ENCODE measurements around the gene TP53TG3D. TPM values are rescaled to one million over a fixed set of nuclear protein-coding genes. Genes with fewer than 3 reads are reported as not detected.
"Not testable (repeated sequence)": the region's sequence is repeated elsewhere in the genome, so short reads cannot be mapped to it uniquely, and the experiment has no call there.

The TP53TG3D gene, protein sequence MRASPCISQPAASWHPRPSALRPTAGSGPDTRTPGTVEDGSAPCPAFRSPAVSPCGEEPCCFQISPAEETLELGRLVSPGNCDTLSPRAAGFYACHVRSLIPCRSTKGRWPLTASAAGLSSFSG
- not detected in 2 replicates for total RNA-seq

DNA sequence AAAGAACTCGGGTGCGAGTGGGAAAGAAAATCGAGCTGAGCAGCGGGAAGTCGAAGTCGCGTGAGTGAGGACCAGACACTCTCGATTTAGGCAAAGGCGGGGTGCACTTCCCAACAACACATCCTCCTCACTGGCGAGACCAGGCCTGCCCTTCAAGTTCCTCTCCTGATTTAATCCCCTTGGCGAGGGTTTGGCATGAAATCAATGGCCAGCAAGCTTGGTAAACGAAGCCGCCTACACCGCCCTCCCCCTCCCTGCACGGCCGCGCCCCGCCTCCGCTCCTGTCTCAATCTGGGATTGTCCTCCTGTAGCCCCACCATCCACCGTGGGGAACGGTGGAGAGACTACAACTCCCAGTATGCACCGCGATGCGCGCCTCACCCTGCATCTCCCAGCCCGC is at the start of gene TP53TG3D:
TP53TG3D (plus strand) TSS at position 301 of the 400 bp plus-strand sequence; CDS start at position 369, 68 bp downstream.
- not testable (repeated sequence) for H3K27me3 ChIP-seq (ENCODE audit: control insufficient read depth, insufficient read depth, low read length); H3K4me3 ChIP-seq (ENCODE audit: low read depth, low read length); H3K36me3 ChIP-seq (ENCODE audit: control insufficient read depth, insufficient read depth, low read length); DNase-seq (ENCODE audit: low read depth)

DNA sequence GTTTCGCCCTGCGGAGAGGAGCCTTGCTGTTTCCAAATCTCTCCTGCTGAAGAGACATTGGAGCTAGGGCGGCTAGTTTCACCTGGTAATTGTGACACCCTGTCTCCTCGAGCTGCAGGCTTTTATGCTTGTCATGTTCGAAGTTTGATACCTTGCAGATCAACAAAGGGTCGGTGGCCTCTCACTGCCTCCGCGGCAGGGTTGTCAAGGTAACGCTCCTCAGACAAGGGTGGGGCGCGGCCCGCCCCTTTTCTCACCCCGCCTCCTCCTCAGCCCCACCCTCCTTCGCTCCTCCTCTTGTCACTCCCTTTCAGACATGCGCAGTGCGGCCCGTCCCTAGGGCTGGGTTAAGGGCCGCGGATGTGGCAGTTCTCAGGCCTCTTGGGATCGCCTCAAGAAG is 421 bp downstream of the TP53TG3D start:
- H3K4me3 ChIP-seq (ENCODE audit: low read depth, low read length); DNase-seq (ENCODE audit: low read depth); H3K36me3 ChIP-seq (ENCODE audit: control insufficient read depth, insufficient read depth, low read length); H3K27me3 ChIP-seq (ENCODE audit: control insufficient read depth, insufficient read depth, low read length): not testable (repeated sequence)

DNA sequence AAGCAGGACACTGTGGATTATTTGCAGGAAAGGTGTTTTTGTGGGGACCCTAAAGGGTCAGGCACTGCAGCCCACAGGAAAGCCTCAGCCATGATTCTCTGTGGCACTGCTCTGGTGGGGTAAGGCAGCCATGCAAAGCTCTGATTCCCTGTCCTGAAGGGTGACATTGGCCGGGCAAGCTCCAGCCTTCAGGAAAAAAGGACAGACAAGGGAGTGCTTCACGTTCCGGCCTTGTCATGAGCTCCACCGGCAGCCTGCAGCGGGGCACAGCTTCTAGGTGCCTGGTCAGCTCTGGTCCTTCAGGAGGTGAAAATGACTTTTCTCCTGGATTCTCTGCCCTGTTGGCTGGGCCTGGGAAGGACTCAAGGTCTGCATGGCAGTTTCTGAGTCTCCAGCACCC is 8.4 kb downstream of the TP53TG3D start:
- not testable (repeated sequence) for H3K36me3 ChIP-seq (ENCODE audit: control insufficient read depth, insufficient read depth, low read length); H3K4me3 ChIP-seq (ENCODE audit: low read depth, low read length); DNase-seq (ENCODE audit: low read depth); H3K27me3 ChIP-seq (ENCODE audit: control insufficient read depth, insufficient read depth, low read length)

DNA sequence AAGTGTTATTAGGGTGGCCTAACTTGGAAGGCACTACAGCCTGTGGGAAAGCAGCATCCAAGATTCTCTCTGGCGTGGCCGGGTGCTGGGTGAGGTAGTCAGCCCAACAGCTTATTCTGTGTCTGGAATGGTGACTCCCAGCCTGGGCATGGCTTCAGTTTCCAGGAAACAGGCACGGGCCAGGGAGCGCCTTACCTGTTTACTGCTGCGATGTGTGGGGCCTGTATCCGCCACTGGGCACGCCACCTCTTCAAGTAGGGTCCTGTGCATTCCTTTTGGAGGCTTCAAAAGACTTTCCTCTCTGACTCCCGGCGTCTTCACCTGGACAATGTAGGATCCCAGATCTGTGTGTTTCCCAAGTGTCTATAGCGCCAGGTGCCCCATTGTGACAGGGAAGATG is 10.5 kb downstream of the TP53TG3D start:
- not testable (repeated sequence) for H3K27me3 ChIP-seq (ENCODE audit: control insufficient read depth, insufficient read depth, low read length)

DNA sequence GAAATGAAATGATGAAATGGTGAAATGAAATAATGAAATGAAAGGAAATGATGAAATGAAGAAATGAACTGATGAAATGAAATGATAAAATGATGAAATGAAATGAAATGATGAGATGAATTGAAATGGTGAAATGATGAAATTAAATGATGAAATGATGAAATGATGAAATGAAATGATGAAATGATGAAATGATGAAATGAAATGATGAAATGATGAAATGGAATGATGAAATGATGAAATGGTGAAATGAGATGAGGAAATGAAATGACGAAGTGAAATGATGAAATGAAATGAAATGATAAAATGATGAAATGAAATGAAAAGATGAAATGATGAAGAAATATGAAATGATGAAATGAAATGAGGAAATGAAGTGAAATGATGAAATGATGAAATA is 28.8 kb downstream of the TP53TG3D start:
- DNase-seq (ENCODE audit: low read depth); H3K36me3 ChIP-seq (ENCODE audit: control insufficient read depth, insufficient read depth, low read length); H3K27me3 ChIP-seq (ENCODE audit: control insufficient read depth, insufficient read depth, low read length); H3K4me3 ChIP-seq (ENCODE audit: low read depth, low read length): not testable (repeated sequence)

More for the DNA sequence above, 10.5 kb downstream of the TP53TG3D start:
- H3K4me3 ChIP-seq (ENCODE audit: low read depth, low read length); H3K36me3 ChIP-seq (ENCODE audit: control insufficient read depth, insufficient read depth, low read length); DNase-seq (ENCODE audit: low read depth): not testable (repeated sequence)

DNA sequence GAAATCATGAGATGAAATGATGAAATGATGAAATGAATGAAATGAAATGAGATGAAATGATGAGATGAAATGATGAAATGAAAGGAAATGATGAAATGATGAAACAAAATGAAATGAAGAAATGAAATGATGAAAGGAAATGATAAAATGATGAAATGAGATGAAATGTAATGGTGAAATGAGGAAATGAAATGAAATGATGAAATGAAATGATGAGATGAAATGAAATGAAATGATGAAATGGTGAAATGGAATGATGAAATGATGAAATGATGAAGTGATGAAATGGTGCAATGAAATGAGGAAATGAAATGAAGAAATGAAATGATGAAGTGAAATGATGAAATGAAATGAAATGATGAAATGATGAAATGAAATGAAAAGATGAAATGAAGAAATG is 29.9 kb downstream of the TP53TG3D start:
- not testable (repeated sequence) for DNase-seq (ENCODE audit: low read depth); H3K4me3 ChIP-seq (ENCODE audit: low read depth, low read length); H3K27me3 ChIP-seq (ENCODE audit: control insufficient read depth, insufficient read depth, low read length); H3K36me3 ChIP-seq (ENCODE audit: control insufficient read depth, insufficient read depth, low read length)

DNA sequence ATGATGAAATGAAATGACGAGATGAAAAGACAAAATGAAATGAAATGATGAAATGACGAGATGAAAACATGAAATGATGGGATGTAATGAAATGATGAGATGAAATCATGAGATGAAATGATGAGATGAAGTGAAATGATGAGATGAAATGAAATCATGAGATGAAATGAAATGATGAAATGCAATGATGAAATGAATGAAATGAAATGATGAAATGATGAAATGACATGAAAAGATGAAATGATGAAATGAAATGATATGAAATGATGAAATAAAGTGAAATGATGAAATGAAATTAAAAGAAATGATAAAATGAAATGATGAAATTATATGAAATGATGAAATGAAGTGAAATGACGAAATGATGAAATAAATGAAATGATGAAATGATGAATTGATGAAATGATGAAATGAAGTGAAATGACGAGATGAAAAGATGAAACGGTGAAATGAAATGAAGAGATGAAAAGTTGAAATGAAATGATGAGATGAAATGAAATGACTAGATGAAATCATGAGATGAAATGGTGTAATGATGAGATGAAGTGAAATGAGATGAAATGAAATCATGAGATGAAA is 30.9 kb downstream of the TP53TG3D start:
- H3K4me3 ChIP-seq (ENCODE audit: low read depth, low read length); H3K27me3 ChIP-seq (ENCODE audit: control insufficient read depth, insufficient read depth, low read length); DNase-seq (ENCODE audit: low read depth); H3K36me3 ChIP-seq (ENCODE audit: control insufficient read depth, insufficient read depth, low read length): not testable (repeated sequence)

DNA sequence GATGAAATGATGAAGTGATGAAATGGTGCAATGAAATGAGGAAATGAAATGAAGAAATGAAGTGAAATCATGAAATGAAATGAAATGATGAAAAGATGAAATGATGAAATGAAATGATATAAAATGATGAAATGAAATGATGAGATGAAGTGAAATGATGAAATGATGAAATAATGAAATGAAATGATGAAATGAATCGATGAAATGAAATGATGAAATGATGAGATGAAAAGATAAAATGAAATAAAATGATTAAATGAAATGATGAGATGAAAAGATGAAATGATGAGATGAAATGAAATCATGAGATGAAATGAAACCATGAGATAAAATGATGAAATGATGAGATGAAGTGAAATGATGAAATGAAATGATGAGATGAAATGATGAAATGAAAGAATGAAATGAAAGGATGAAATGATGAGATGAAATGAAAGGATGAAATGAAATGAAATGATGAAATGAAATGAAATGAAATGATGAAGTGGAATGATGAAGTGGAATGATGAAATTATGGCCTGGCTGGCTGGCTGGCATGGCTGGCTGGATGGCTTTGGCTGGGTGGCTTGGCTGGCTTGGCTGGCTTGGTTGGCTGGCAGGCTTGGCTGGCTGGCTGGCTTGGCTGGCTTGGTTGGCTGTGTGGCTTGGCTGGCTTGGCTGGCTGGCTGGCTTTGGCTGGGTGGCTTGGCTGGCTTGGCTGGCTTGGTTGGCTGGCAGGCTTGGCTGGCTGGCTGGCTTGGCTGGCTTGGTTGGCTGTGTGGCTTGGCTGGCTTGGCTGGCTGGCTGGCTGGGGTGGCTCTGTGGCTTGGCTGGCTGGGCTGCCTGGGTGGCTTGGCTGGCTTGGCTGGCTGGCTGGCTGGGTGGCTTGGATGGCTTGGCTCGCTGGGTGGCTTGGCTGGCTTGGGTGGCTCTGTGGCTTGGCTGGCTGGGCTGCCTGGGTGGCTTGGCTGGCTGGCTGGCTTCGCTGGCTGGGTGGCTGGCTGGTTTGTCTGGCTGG is 32.0 kb downstream of the TP53TG3D start:
- not testable (repeated sequence) for DNase-seq (ENCODE audit: low read depth); H3K4me3 ChIP-seq (ENCODE audit: low read depth, low read length); H3K27me3 ChIP-seq (ENCODE audit: control insufficient read depth, insufficient read depth, low read length); H3K36me3 ChIP-seq (ENCODE audit: control insufficient read depth, insufficient read depth, low read length)

DNA sequence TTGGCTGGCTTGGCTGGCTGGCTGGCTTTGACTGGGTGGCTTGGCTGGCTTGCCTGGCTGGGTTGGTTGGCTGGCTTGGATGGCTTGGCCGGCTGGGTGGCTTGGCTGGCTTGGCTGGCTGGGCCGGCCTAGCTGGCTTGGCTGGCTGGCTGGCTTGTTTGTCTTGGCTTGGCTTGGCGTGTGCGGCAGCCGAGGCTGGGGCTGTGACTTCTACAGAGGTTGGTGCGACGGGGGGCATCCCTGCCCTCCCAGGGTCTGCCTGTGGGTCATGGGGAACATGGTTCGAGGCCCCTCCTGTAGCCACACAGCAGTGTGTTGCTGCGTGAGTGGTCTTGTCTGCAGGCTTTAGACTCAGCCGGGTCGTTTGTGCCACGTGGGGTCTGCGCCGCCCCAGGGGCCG is 33.1 kb downstream of the TP53TG3D start:
- DNase-seq (ENCODE audit: low read depth); H3K27me3 ChIP-seq (ENCODE audit: control insufficient read depth, insufficient read depth, low read length); H3K36me3 ChIP-seq (ENCODE audit: control insufficient read depth, insufficient read depth, low read length); H3K4me3 ChIP-seq (ENCODE audit: low read depth, low read length): not testable (repeated sequence)

DNA sequence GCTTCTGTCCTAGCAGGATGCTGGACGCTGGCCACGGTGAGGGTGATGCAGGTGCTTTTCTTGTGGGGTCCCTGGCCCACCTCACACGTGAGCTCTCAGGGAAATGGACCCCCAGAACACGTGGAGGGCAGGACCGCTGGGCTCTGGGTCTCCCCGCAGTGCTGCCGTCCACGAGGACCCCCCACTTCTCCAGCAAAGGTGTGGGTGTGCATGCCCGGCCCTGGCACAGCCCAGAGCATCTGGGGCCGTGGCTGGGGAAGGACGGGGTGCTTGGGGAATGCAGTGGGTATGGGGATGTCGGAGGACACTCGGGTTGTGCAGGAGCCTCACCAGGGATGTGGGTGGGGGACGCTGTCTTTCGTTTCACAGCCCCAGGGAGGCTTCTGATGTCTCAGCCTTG is 34.7 kb downstream of the TP53TG3D start:
- not testable (repeated sequence) for H3K36me3 ChIP-seq (ENCODE audit: control insufficient read depth, insufficient read depth, low read length); H3K27me3 ChIP-seq (ENCODE audit: control insufficient read depth, insufficient read depth, low read length); DNase-seq (ENCODE audit: low read depth); H3K4me3 ChIP-seq (ENCODE audit: low read depth, low read length)

DNA sequence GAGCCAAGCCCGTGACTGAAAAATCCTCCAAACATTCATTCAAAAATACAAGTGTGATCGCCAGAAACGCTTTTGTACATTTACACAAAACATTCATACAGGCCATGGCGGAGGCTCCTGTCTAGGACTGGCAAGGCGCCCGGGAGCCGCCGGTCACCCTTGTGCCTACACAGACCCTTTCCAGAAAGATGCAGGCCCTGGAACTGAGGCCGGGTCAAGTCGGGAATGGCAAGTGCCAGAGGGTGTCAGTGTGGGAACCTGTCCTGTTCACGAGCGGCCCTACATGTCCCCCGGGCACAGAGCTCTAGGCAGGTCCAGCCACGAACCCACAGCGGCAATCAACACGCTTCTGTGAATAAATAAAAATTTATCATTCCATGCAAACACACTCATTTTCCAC is 36.1 kb downstream of the TP53TG3D start:
- not testable (repeated sequence) for DNase-seq (ENCODE audit: low read depth); H3K36me3 ChIP-seq (ENCODE audit: control insufficient read depth, insufficient read depth, low read length); H3K27me3 ChIP-seq (ENCODE audit: control insufficient read depth, insufficient read depth, low read length); H3K4me3 ChIP-seq (ENCODE audit: low read depth, low read length)

DNA sequence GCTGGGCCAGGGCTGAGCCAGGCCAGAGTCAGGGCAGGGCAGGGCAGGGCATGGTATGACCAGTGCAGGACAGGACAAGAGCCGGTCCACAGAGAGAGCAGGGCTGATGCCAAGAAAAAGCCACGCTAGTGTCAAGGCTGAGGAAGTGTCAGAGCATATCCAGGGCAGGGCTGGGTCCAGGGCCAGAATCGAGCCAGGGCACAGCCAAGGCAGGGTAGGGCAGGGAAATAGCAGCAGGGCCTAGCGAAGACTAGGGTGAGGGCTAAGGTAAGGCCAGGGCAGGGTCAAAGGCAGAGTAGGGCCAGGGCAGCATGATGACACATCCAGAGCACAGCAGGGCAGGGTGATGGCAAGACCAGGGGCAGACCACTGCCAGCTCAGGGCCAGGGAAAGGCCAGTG is 49.7 kb downstream of the TP53TG3D start:
- H3K36me3 ChIP-seq (ENCODE audit: control insufficient read depth, insufficient read depth, low read length); H3K27me3 ChIP-seq (ENCODE audit: control insufficient read depth, insufficient read depth, low read length); H3K4me3 ChIP-seq (ENCODE audit: low read depth, low read length); DNase-seq (ENCODE audit: low read depth): not testable (repeated sequence)
